ENCODE measurements around the gene LDLRAD4. TPM values are rescaled to one million over a fixed set of nuclear protein-coding genes. Genes with fewer than 3 reads are reported as not detected.

The LDLRAD4 gene
- polyA plus RNA-seq, 1 experiment: not detected

- POLR2A ChIA-PET: interaction anchor here (0.7 kb wide), 1 partner anchor 285 kb away, joined by 4 read pairs; no protein-coding TSS in a partner anchor
Observed at GRCh38 chr18:13275075-13275474, 56.5 kb downstream of the LDLRAD4 start.

GRCh38 chr18:13276530-13277520 lies 58.3 kb downstream of the LDLRAD4 start:
- no peaks in the 10 kb centered on the region for H3K27me3 ChIP-seq (ENCODE audit: control insufficient read depth, insufficient read depth, low read length)
- H3K4me3 ChIP-seq (ENCODE audit: low read depth, low read length): no peak overlapping the region
- DNase-seq (ENCODE audit: low read depth, low spot score): no peak
- no peaks in the 10 kb centered on the region for H3K9me3 ChIP-seq (ENCODE audit: control insufficient read depth, insufficient read depth, low read length)
- TF ChIP-seq CTCF (IDR thresholded peaks at IDR 0.05; ENCODE audit: low read depth, low read length): no peak
- ChIA-PET CTCF (no interaction called here), POLR2A (no interaction called here)
- no peak overlapping the region for H3K27ac ChIP-seq (ENCODE audit: low read depth, low read length)

More at GRCh38 chr18:13275075-13275474, 56.5 kb downstream of the LDLRAD4 start:
- H3K4me3 ChIP-seq (ENCODE audit: low read depth, low read length): no peak overlapping the region
- CTCF ChIA-PET: no interaction called here
- H3K27ac ChIP-seq (ENCODE audit: low read depth, low read length): no peak overlapping the region
- DNase-seq (ENCODE audit: low read depth, low spot score): no peak
- no peak for TF ChIP-seq CTCF (IDR thresholded peaks at IDR 0.05; ENCODE audit: low read depth, low read length)
- no peaks in the 10 kb centered on the region for H3K9me3 ChIP-seq (ENCODE audit: control insufficient read depth, insufficient read depth, low read length)
- H3K27me3 ChIP-seq (ENCODE audit: control insufficient read depth, insufficient read depth, low read length): no peaks in the 10 kb centered on the region

- no peaks in the 10 kb centered on the region for H3K27me3 ChIP-seq (ENCODE audit: control insufficient read depth, insufficient read depth, low read length)
- H3K27ac ChIP-seq (ENCODE audit: low read depth, low read length): no peak overlapping the region
- no peaks in the 10 kb centered on the region for H3K9me3 ChIP-seq (ENCODE audit: control insufficient read depth, insufficient read depth, low read length)
- CTCF ChIA-PET: no interaction called here
- no peak overlapping the region for H3K4me3 ChIP-seq (ENCODE audit: low read depth, low read length)
- no peak for DNase-seq (ENCODE audit: low read depth, low spot score)
- no peak for TF ChIP-seq CTCF (IDR thresholded peaks at IDR 0.05; ENCODE audit: low read depth, low read length)
- POLR2A ChIA-PET: no interaction called here
Observed at GRCh38 chr18:13278062-13278630, 59.6 kb downstream of the LDLRAD4 start.

- Histone ChIP-seq H3K27me3 (ENCODE audit: control insufficient read depth, insufficient read depth, low read length) (no peaks in the 10 kb centered on the region), H3K4me3 (ENCODE audit: low read depth, low read length) (no peak overlapping the region), H3K9me3 (ENCODE audit: control insufficient read depth, insufficient read depth, low read length) (no peaks in the 10 kb centered on the region), H3K27ac (ENCODE audit: low read depth, low read length) (no peak overlapping the region)
- POLR2A ChIA-PET: no interaction called here
- TF ChIP-seq CTCF (IDR thresholded peaks at IDR 0.05; ENCODE audit: low read depth, low read length): no peak
- CTCF ChIA-PET: no interaction called here
- DNase-seq (ENCODE audit: low read depth, low spot score): no peak
Observed at GRCh38 chr18:13279181-13280069, 60.9 kb downstream of the LDLRAD4 start.
